GM18520 (cell line): Measurements from ENCODE around the gene AKTIP.
A peak's percentile ranks its signal among the peaks of the same experiment; 100 is the strongest.

Source experiments
- ATAC-seq: cut with Tn5 transposase; IDR thresholded peaks from one replicate; pipeline ENCODE4 v1.9.1; 2021; ENCODE audit not compliant: unreplicated experiment

AKTIP gene

GRCh38 chr16:53484542-53484941 lies 18.5 kb downstream of the AKTIP start:
- no peak for ATAC-seq

GRCh38 chr16:53482123-53482522 lies 20.9 kb downstream of the AKTIP start:
- ATAC-seq = no peak

- no peak for ATAC-seq
Observed at GRCh38 chr16:53480394-53480793, 22.6 kb downstream of the AKTIP start.

- ATAC-seq = no peak
Observed at GRCh38 chr16:53478965-53479364, 24.0 kb downstream of the AKTIP start.

GRCh38 chr16:53476867-53477266 lies 26.1 kb downstream of the AKTIP start:
- no peak for ATAC-seq

GRCh38 chr16:53465606-53466280 lies 37.3 kb downstream of the AKTIP start:
- no peak for ATAC-seq

- no peak for ATAC-seq
Observed at GRCh38 chr16:53458635-53459034, 44.4 kb downstream of the AKTIP start.

GRCh38 chr16:53457670-53458069 lies 45.3 kb downstream of the AKTIP start:
- ATAC-seq = peak; percentile 100

- no peak for ATAC-seq
Observed at GRCh38 chr16:53456625-53457024, 46.4 kb downstream of the AKTIP start.

- no peak for ATAC-seq
Observed at GRCh38 chr16:53453928-53454327, 49.1 kb downstream of the AKTIP start.

GRCh38 chr16:53449816-53450517 lies 53.0 kb downstream of the AKTIP start:
- no peak for ATAC-seq

GRCh38 chr16:53446090-53446489 lies 56.9 kb downstream of the AKTIP start:
- no peak for ATAC-seq

GRCh38 chr16:53445534-53445933 lies 57.5 kb downstream of the AKTIP start:
- no peak for ATAC-seq
